Iris pigment epithelial cell (primary cell): Measurements from ENCODE around the gene RPL13.
A peak's percentile ranks its signal among the peaks of the same experiment; 100 is the strongest.

Experiments used
- DNase-seq: peaks from one replicate; pipeline ENCODE4 v3.0.0-alpha.2; 2011; ENCODE audit warnings: low read depth

RPL13 gene

GRCh38 chr16:89560378-89561141, at the start of gene RPL13:
Gene RPL13 (plus strand): TSS chr16:89560682. CDS start chr16:89560960, 278 bp downstream.
- DNase-seq, result peak; percentile 97

DNA sequence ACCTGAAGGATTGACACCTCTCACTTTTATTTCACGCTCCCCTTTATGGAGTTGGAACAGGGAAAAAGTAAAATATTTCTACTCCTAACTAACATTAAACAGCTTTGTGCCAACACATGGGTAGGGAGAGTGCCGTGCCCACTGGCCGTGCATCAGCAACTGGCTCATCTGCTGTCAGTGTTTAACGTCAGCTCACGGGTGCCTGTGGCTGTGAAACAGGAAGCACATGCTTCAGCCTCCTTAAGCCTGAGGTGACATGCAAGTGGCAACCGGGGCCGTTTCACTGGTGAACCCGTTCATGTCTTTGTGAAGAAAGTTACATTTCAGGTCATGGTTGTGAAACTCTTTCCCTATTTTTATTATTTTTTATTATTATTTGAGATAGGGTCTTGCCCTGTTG, 49.1 kb upstream of the RPL13 start:
- no peak for DNase-seq

- no peak for DNase-seq
Observed at GRCh38 chr16:89512453-89512852, 48.0 kb upstream of the RPL13 start.

DNA sequence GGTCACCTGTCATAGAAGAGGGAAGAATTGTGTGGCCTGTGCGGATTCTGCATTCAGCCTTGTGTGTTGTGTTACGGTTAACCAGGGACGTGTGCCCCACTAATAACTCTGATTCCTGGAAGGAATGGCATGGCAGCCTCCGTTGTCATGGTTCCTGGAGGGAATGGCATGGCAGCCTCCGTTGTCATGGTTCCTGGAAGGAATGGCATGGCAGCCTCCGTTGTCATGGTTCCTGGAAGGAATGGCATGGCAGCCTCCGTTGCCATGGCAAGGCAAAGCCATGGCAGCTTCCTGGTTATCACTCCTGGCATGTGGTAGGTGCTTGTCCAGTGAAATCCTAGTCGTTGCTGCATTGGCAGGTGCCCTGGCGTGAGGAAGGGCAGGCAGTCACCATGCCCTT, 43.4 kb upstream of the RPL13 start:
- no peak for DNase-seq

DNA sequence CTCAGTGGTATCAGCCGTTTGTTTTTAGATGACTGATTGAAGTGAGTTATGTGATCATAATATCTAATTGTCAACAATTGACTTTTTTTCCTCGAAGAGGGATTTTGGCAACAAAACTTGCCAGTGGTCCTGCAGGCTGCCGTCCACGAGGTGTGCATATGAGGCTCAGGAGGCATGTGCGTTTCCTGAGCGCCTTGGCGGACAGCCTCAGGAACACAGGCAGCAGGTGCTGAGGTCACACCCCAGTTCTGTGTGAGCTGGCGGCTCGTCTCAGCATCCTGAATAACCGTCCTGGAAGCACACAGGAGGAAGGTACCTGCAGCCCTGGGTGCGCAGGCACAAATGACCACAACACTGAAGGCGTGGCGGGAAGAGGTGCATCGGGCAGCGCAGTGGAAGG, 40.6 kb upstream of the RPL13 start:
- DNase-seq, result no peak

GRCh38 chr16:89522287-89522686, 38.2 kb upstream of the RPL13 start:
- no peak for DNase-seq

DNA sequence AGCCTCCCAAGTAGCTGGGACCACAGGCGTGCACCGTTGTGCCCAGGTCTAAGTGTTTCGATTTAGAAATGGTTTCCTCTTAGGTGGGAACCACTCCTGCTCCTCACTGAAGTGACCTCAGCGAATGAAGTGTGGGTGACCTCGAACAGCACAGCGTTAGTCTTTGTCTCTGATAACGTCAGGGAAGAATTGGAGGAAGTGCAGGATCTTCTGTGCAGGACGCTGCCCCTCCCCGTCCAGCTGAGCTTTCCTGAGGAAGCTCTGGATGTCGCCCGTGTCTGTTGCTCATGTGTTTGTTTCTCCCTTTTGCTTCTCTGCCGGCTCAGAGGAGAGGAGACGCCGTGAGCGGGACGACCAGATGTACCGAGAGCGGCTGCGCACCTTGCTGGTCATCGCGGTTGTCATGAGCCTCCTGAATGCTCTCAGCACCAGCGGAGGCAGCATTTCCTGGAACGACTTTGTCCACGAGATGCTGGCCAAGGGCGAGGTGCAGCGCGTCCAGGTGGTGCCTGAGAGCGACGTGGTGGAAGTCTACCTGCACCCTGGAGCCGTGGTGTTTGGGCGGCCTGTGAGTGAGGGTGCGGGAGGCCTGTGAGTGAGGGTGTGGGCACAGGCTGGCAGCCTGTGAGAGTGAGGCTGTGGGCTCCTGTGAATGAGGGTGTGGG, 36.7 kb upstream of the RPL13 start:
- no peak for DNase-seq

DNA sequence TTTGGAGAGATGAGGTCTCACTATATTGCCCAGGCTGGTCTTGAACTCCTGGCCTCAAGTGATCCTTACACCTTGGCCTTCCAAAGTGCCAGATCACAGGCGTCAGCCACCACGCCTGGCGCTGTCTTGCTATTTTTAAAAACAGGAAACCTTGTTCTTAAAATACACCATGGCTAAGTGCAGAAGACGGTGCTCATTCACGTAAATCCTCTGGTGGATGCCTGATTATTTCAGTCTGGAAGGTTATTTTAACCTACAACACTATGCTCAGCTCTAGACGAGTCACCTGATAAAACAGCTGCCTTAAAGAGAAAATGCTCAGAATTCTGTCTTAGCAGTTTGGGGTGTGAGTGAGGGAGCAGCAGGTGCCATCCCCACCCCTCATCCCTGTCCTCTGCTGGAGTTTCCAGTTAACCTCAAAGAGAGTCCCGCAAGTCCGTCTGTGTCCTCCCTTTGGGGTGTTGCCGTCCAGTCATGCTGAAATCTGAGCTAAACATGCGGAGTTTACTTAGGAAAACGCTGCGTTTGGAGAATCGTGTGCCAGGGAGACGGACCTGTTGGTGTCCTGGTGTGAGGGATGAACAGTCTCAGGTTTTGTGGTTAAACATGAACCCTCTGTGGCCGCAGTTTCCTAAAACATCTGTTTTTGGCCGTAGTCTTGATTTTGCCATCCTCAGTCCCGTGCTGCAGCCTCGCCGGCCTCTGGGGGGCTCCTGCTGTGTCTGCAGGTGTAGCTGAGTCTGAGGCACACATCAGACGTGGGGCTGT, 35.2 kb upstream of the RPL13 start:
- DNase-seq, result no peak

GRCh38 chr16:89529097-89529496, 31.4 kb upstream of the RPL13 start:
- DNase-seq, result no peak

DNA sequence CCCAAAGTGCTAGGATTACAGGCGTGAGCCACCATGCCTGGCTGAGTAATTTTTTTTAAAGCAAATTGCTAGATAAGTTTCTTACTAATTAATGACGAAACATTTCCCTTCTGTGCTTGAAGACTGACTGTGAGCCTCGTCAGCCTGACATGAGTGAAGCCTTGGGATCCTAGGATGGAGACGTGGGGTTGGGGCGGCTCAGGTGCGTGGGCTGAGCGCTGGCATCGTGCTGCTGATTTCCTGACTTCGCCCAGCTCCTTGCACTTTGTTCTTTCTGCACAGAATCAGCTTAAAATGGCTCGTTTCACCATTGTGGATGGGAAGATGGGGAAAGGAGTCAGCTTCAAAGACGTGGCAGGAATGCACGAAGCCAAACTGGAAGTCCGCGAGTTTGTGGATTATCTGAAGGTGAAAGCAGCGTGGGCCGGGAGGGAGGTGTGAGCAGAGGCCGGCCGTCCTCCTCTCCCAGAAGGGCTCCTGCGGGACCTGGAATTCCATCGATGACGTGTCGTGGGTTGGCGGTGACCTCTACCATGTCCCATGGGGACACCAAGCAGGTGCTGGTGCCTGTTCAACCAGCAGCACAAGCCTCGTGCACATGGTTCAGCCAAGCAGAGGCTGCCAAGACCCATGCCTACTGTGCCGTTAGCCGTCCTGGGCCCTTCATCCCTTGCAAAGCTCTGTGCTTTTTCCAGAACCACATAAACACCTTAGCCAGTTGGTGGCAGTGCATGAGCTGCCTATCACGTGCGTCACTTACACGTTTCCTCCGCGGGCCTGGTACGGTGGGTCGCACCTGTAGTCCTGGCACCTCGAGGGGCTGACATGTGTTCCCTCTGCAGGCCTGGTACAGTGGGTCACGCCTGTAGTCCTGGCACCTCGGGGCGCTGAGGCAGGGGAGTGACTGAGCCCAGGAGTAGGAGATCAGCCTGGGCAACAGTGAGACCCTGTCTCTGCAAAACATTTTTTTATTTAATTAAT, 29.8 kb upstream of the RPL13 start:
- DNase-seq, result no peak

DNA sequence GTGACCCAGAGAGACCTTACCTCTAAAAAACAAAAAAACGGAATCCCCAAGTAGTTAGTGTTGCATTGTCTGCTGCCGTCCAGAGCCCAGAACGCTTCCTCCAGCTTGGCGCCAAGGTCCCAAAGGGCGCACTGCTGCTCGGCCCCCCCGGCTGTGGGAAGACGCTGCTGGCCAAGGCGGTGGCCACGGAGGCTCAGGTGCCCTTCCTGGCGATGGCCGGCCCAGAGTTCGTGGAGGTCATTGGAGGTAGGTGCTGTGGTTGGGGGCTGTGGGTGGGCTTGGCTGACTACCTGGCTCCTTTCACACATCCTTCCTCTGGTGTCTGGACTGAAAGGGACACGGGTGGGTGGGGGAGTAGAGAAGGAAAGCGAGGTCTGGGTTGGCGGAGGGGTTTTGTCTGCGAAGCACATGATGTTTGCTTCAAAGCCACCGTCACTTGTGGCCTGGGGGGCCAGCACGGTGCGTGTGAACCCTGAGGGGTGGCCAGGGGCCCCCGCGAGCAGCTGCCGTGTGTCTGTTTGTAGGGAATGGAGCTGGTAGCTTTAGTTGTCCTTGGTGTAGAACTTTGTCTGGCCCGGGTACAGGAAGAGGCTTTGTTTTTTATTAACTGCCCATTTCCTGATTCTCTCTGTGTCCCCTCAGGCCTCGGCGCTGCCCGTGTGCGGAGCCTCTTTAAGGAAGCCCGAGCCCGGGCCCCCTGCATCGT, 28.5 kb upstream of the RPL13 start:
- DNase-seq, result no peak

- peak; percentile 93 for DNase-seq
Observed at GRCh38 chr16:89534252-89534756, 26.2 kb upstream of the RPL13 start.

- no peak for DNase-seq
Observed at GRCh38 chr16:89536371-89536770, 24.1 kb upstream of the RPL13 start.

DNA sequence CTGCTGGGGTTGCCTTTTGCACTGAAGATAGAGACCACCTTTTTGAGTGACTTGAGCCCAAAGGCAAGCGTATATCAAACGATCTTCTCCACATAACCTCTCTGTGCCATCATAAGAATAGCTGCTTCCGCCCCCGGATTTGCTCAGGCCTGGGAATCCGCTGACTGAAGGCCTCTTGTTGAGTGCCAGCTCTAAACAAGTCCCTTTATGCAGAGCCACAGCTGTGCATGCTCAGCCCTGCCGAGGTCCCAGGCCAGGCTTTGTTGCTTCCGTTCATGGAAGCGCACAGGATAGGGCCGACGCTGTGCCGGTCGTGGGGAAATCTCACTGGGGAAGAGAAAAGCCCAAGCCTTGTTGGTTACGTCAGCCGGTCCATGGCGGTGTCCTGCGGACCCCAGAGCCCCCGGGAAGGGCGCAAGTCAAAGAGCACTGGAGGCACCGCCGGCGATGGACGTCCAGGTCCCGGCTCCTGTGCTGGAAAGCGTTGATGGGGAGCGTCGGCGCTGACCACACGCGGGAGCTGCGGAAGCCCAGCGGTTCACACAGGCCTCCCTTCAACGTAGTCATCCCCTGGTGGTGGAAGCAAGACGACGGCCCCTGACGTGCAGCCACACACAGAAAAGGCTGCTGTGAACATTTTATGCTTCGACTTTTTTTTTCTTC, 23.5 kb upstream of the RPL13 start:
- DNase-seq, result peak; percentile 15

- DNase-seq, result no peak
Observed at GRCh38 chr16:89537549-89537925, 22.9 kb upstream of the RPL13 start.

GRCh38 chr16:89538286-89538685, 22.2 kb upstream of the RPL13 start:
- no peak for DNase-seq

- DNase-seq, result no peak
Observed at GRCh38 chr16:89540557-89540956, 19.9 kb upstream of the RPL13 start.

- DNase-seq, result no peak
Observed at GRCh38 chr16:89541792-89542191, 18.7 kb upstream of the RPL13 start.

DNA sequence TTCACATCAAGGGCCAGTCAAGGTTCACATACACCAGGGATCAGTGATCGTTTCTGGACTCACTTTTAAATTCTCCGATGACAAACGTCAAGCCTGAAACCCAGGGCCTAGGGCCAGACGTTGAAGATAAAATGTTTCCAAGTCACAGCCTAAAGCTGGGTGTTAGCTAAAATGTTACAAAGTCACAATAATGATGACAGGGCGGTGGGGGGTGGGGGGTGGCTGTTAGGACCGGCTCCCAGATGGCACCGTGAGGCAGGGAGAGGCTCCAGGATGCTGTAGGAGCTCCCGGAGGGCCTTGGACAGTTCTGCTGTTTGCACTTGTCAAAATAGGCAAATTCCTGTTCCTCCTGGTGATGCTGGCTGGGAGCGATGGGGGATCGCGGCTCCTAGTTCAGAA, 16.4 kb upstream of the RPL13 start:
- no peak for DNase-seq

DNA sequence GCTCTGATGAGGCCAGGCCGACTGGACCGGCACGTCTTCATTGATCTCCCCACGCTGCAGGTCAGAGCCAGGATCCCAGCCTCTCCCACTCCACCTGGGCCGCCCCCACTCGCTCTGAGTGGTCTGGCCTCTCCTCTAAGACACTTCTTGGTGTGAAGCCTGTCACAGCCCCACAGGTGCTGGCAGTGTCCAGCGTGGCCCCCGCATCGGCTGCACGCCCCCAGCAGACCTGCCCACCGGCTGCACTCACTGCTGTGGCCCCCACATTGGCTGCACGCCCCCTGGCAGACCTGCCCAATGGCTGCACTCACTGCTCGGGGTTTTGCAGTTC, 15.8 kb upstream of the RPL13 start:
- no peak for DNase-seq
